IMR-90 (cell line): ENCODE results near the gene TENM4.
A peak's percentile ranks its signal among the peaks of the same experiment; 100 is the strongest.

Experiments
- BHLHE40 ChIP-seq: fragments of 150-350 bp; IDR thresholded peaks from 2 replicates; pipeline ENCODE4 v1.6.1; 2016; ENCODE audit warnings: mild to moderate bottlenecking, low read depth, low read length
- CEBPB ChIP-seq: IDR thresholded peaks from 2 replicates; pipeline ENCODE4 v1.6.1; 2012; ENCODE audit warnings: low read depth, low read length, improper control_type of control experiment
- CHD1 ChIP-seq: IDR thresholded peaks from 2 replicates; pipeline ENCODE4 v1.6.1; 2012; ENCODE audit warnings: low read depth, low read length, improper control_type of control experiment
- CTCF ChIP-seq: conservative IDR thresholded peaks from 2 replicates; pipeline ENCODE4 v1.5.1; 2012; ENCODE audit warnings: mild to moderate bottlenecking, low read depth, low read length, improper control_type of control experiment
- FOS ChIP-seq: fragments of 150-350 bp; IDR thresholded peaks from 2 replicates; pipeline ENCODE4 v1.6.1; 2016; ENCODE audit warnings: low read depth, low read length
- MAFK ChIP-seq: IDR thresholded peaks from 2 replicates; pipeline ENCODE4 v1.6.1; 2012; ENCODE audit warnings: low read depth, low read length, improper control_type of control experiment
- MAZ ChIP-seq: IDR thresholded peaks from 2 replicates; pipeline ENCODE4 v1.6.1; 2012; ENCODE audit warnings: low read depth, mild to moderate bottlenecking, low read length, improper control_type of control experiment, moderate library complexity, borderline replicate concordance
- MXI1 ChIP-seq: IDR thresholded peaks from 2 replicates; pipeline ENCODE4 v1.6.1; 2012; ENCODE audit warnings: low read depth, mild to moderate bottlenecking, low read length, moderate library complexity, borderline replicate concordance
- POLR2A ChIP-seq: IDR thresholded peaks from 2 replicates; pipeline ENCODE4 v1.6.1; 2012; ENCODE audit warnings: mild to moderate bottlenecking, low read depth, low read length
- RAD21 ChIP-seq: IDR thresholded peaks from 2 replicates; pipeline ENCODE4 v1.6.1; 2012; ENCODE audit warnings: low read length, improper control_type of control experiment
- RCOR1 ChIP-seq: IDR thresholded peaks from 2 replicates; pipeline ENCODE4 v1.6.1; 2012; ENCODE audit warnings: mild to moderate bottlenecking, low read length, improper control_type of control experiment; ENCODE audit not compliant: insufficient replicate concordance
- RFX5 ChIP-seq: IDR thresholded peaks from 2 replicates; pipeline ENCODE4 v1.8.0; 2012; ENCODE audit warnings: low read depth, mild to moderate bottlenecking, low read length, moderate library complexity
- SMC3 ChIP-seq: fragments of 150-350 bp; IDR thresholded peaks from 2 replicates; pipeline ENCODE4 v1.6.1; 2016; ENCODE audit warnings: low read depth, mild to moderate bottlenecking, antibody characterized with exemption, low read length, moderate library complexity
- USF2 ChIP-seq: fragments of 150-350 bp; IDR thresholded peaks from 2 replicates; pipeline ENCODE4 v1.6.1; 2017; ENCODE audit warnings: mild to moderate bottlenecking, antibody characterized with exemption, low read length, low read depth

- TF ChIP-seq MAZ = no peak
- TF ChIP-seq MAFK = no peak
- TF ChIP-seq RAD21 = peak; percentile 27
- TF ChIP-seq POLR2A = no peak
- peak; percentile 29 for TF ChIP-seq CTCF
- no peak for TF ChIP-seq SMC3
- no peak for TF ChIP-seq FOS
- no peak for TF ChIP-seq MXI1
- TF ChIP-seq RFX5 = no peak
- no peak for TF ChIP-seq RCOR1
- TF ChIP-seq CEBPB = no peak
- no peak for TF ChIP-seq CHD1
- no peak for TF ChIP-seq BHLHE40
- TF ChIP-seq USF2 = no peak
Measured at GRCh38 chr11:78916759-78917158, 524.1 kb downstream of the TENM4 start.
